H9 (cell line): ENCODE data around the gene ENGASE. TPM values are rescaled to one million over a fixed set of nuclear protein-coding genes. Genes with fewer than 3 reads are reported as not detected.

Source experiments
- DNase-seq: peaks from one replicate; pipeline ENCODE4 v3.0.0-alpha.2; 2017
- H2AFZ ChIP-seq: one replicate; pipeline ENCODE4 v1.6.1; 2013; ENCODE audit warnings: mild to moderate bottlenecking, low read length, control low read depth, moderate library complexity
- H2AK5ac ChIP-seq: 2 replicates; pipeline ENCODE4 v1.6.1; 2013; ENCODE audit warnings: low read length, control low read depth, mixed read lengths; ENCODE audit not compliant: insufficient read length
- H2BK120ac ChIP-seq: one replicate; pipeline ENCODE4 v1.6.1; 2013; ENCODE audit warnings: low read depth, mild to moderate bottlenecking, low read length, control low read depth, inconsistent platforms; ENCODE audit not compliant: poor library complexity, severe bottlenecking
- H2BK12ac ChIP-seq: 2 replicates; pipeline ENCODE4 v1.6.1; 2013; ENCODE audit warnings: low read length, control low read depth, mixed read lengths, low read depth; ENCODE audit not compliant: insufficient read length
- H2BK15ac ChIP-seq: 2 replicates; pipeline ENCODE4 v1.6.1; 2013; ENCODE audit warnings: low read depth, low read length, control low read depth
- H2BK20ac ChIP-seq: one replicate; pipeline ENCODE4 v1.6.1; 2013; ENCODE audit warnings: low read depth, mild to moderate bottlenecking, low read length, control low read depth, inconsistent platforms; ENCODE audit not compliant: poor library complexity, severe bottlenecking
- H2BK5ac ChIP-seq: 2 replicates; pipeline ENCODE4 v1.6.1; 2013; ENCODE audit warnings: low read length, control low read depth, mixed read lengths; ENCODE audit not compliant: insufficient read length
- H3K14ac ChIP-seq: 2 replicates; pipeline ENCODE4 v1.6.1; 2013; ENCODE audit warnings: low read length, control low read depth; ENCODE audit not compliant: insufficient read depth
- H3K18ac ChIP-seq: 2 replicates; pipeline ENCODE4 v1.6.1; 2013; ENCODE audit warnings: low read depth, mild to moderate bottlenecking, mixed read lengths, low read length, control low read depth; ENCODE audit not compliant: insufficient read length
- H3K23ac ChIP-seq: 2 replicates; pipeline ENCODE4 v1.6.1; 2013; ENCODE audit warnings: low read length, control low read depth, mixed read lengths, low read depth; ENCODE audit not compliant: insufficient read length
- H3K23me2 ChIP-seq: 2 replicates; pipeline ENCODE4 v1.6.1; 2013; ENCODE audit warnings: low read depth, mild to moderate bottlenecking, mixed read lengths, low read length, control low read depth; ENCODE audit not compliant: insufficient read length, poor library complexity, severe bottlenecking
- H3K27ac ChIP-seq: 2 replicates; pipeline ENCODE4 v1.5.1; 2013; ENCODE audit warnings: low read length, control low read depth, mixed read lengths, low read depth; ENCODE audit not compliant: insufficient read length
- H3K27me3 ChIP-seq: 2 replicates; pipeline ENCODE4 v1.6.1; 2013; ENCODE audit warnings: low read length, control low read depth, inconsistent platforms; ENCODE audit not compliant: insufficient read depth
- H3K4ac ChIP-seq: 2 replicates; pipeline ENCODE4 v1.6.1; 2013; ENCODE audit warnings: low read depth, mild to moderate bottlenecking, control low read depth, inconsistent platforms, low read length, moderate library complexity
- H3K4me1 ChIP-seq: 2 replicates; pipeline ENCODE4 v1.6.1; 2013; ENCODE audit warnings: low read length, control low read depth, inconsistent platforms; ENCODE audit not compliant: insufficient read depth
- H3K4me2 ChIP-seq: 2 replicates; pipeline ENCODE4 v1.6.1; 2013; ENCODE audit warnings: low read length, control low read depth, mixed read lengths; ENCODE audit not compliant: insufficient read length, insufficient read depth
- H3K56ac ChIP-seq: 2 replicates; pipeline ENCODE4 v1.6.1; 2013; ENCODE audit warnings: low read depth, mild to moderate bottlenecking, mixed read lengths, low read length, control low read depth; ENCODE audit not compliant: insufficient read length
- H3K79me1 ChIP-seq: 2 replicates; pipeline ENCODE4 v1.6.1; 2013; ENCODE audit warnings: low read depth, mild to moderate bottlenecking, moderate library complexity, low read length, control low read depth, inconsistent platforms; ENCODE audit not compliant: insufficient read depth, poor library complexity, severe bottlenecking
- H3K79me2 ChIP-seq: 2 replicates; pipeline ENCODE4 v1.6.1; 2013; ENCODE audit warnings: low read length, control low read depth, inconsistent platforms; ENCODE audit not compliant: insufficient read depth
- H3K9ac ChIP-seq: 2 replicates; pipeline ENCODE4 v1.6.1; 2013; ENCODE audit warnings: low read length, control low read depth, mixed read lengths; ENCODE audit not compliant: insufficient read length; ENCODE audit errors: extremely low read depth
- H3K9me3 ChIP-seq: one replicate; pipeline ENCODE4 v1.6.1; 2013; ENCODE audit warnings: low read depth, low read length, inconsistent platforms; ENCODE audit not compliant: control insufficient read depth
- H3T11ph ChIP-seq: one replicate; pipeline ENCODE4 v1.6.1; 2013; ENCODE audit warnings: mild to moderate bottlenecking, low read length, control low read depth, inconsistent platforms
- H4K20me1 ChIP-seq: one replicate; pipeline ENCODE4 v1.6.1; 2013; ENCODE audit not compliant: control insufficient read depth, insufficient read length, insufficient read depth
- H4K5ac ChIP-seq: 2 replicates; pipeline ENCODE4 v1.6.1; 2013; ENCODE audit warnings: low read depth, mild to moderate bottlenecking, mixed read lengths, low read length, control low read depth; ENCODE audit not compliant: insufficient read length
- H4K8ac ChIP-seq: replicated peaks from 2 replicates; pipeline ENCODE4 v1.6.1; 2013; ENCODE audit warnings: low read length, control low read depth, mixed read lengths, low read depth; ENCODE audit not compliant: insufficient read length
- H4K91ac ChIP-seq: 2 replicates; pipeline ENCODE4 v1.6.1; 2013; ENCODE audit warnings: low read depth, mild to moderate bottlenecking, moderate library complexity, mixed read lengths, low read length, control low read depth; ENCODE audit not compliant: insufficient read length
- H3K27ac Mint-ChIP-seq, 3 experiments: 2 replicates in 2 of 3; 3 replicates in 1 of 3; pipeline ENCODE4 v1.8.0; 2020 to 2021; ENCODE audit warnings: mixed read lengths in 3 of 3, mild to moderate bottlenecking in 1 of 3, moderate library complexity in 1 of 3
- H3K27me3 Mint-ChIP-seq: 2 replicates; pipeline ENCODE4 v1.8.0; 2021; ENCODE audit warnings: low read depth, mild to moderate bottlenecking, moderate library complexity, mixed read lengths
- H3K36me3 Mint-ChIP-seq, 3 experiments: 2 replicates in 2 of 3; 3 replicates in 1 of 3; pipeline ENCODE4 v1.8.0; 2020 to 2021; ENCODE audit warnings: low read depth in 3 of 3, mixed read lengths in 3 of 3; ENCODE audit not compliant: insufficient read depth in 1 of 3
- H3K4me1 Mint-ChIP-seq, 2 experiments: 2 replicates each; pipeline ENCODE4 v1.8.0; 2020; ENCODE audit warnings: mixed read lengths in 2 of 2
- H3K4me3 Mint-ChIP-seq, 2 experiments: 2 replicates in 1 of 2; 3 replicates in 1 of 2; pipeline ENCODE4 v1.8.0; 2020 to 2021; ENCODE audit warnings: mild to moderate bottlenecking in 2 of 2, mixed read lengths in 2 of 2, moderate library complexity in 1 of 2
- H3K9me3 Mint-ChIP-seq, 2 experiments: 2 replicates in 1 of 2; 3 replicates in 1 of 2; pipeline ENCODE4 v1.8.0; 2020; ENCODE audit warnings: mild to moderate bottlenecking in 2 of 2, mixed read lengths in 2 of 2, moderate library complexity in 1 of 2
- CTCF ChIP-seq: fragments of 200-600 bp; sonication (generic); conservative IDR thresholded peaks from 3 replicates; pipeline ENCODE4 v1.8.0; 2021; ENCODE audit warnings: antibody characterized with exemption, mild to moderate bottlenecking
- WGBS: extraction: QIAGEN DNeasy Blood & Tissue Kit; methylation state at CpG from one replicate; pipeline ENCODE4 v1.1.7; 2013; ENCODE audit warnings: missing lambda C conversion rate, low lambda C conversion rate, mixed read lengths; ENCODE audit not compliant: insufficient read length; ENCODE audit errors: extremely low coverage; 5-methylcytosine and 5-hydroxymethylcytosine counted together
- total RNA-seq: library from RNA; stranded (reverse); gene quantifications from 2 replicates; pipeline ENCODE4 v1.2.1, GENCODE V29; 2021

The ENGASE gene
- total RNA-seq, 1 experiment from 2014 or later = 20.6 TPM

DNA sequence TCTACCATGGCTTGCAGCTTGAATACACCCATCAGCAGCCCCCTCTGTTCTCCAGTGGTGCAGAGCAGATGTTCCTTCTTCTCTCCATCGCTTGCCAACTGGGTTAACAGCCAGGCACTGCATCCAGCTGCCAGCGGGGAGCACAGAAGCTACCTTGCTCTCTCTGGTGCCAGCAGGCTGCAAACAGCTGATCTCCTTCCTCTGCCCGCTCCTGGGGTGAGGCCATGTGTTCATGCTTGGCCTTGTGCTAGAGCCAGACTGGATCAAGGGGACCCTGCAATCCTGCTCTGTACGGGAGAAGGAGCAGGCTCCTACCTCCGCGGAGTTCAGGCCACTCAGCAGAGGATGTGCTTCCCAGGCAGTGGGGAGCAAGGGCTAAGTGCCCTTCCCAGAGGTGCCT lies 24.1 kb upstream of the ENGASE start:
- Histone ChIP-seq H3K9me3 (no peaks in the 10 kb centered on the region), H4K20me1 (no peaks in the 10 kb centered on the region), H4K5ac (no peak overlapping the region), H3K18ac (no peak overlapping the region), H2AFZ (no peak overlapping the region), H3K79me1 (no peaks in the 10 kb centered on the region), H3K23ac (no peak overlapping the region), H3K4ac (no peak overlapping the region), H3K23me2 (no peaks in the 10 kb centered on the region), H3K79me2 (no peaks in the 10 kb centered on the region), H3K27ac (no peak overlapping the region), H2BK15ac (no peak overlapping the region), H3T11ph (no peak overlapping the region), H3K14ac (no peak overlapping the region; the same call in 1 of the 2 replicates), H3K9ac (no peak overlapping the region), H2BK120ac (no peak overlapping the region), H4K91ac (no peak overlapping the region), H2BK12ac (no peak overlapping the region), H2BK5ac (no peak overlapping the region), H2AK5ac (no peak overlapping the region), H3K27me3 (no peaks in the 10 kb centered on the region), H3K56ac (no peak overlapping the region), H4K8ac (no peak overlapping the region), H3K4me1 (no peaks in the 10 kb centered on the region), H3K4me2 (no peak overlapping the region), H2BK20ac (no peak overlapping the region)
- TF ChIP-seq CTCF = no peak
- Mint-ChIP-seq H3K9me3 (peaks cover 29% of the 10 kb centered on the region in 2 experiments), H3K27me3 (peaks cover 68% of the 10 kb centered on the region), H3K4me1 (peaks cover 0 to 7% of the 10 kb centered on the region in 2 experiments; a peak in 2 of 4 replicates), H3K4me3 (no peak overlapping the region), H3K27ac (no peak overlapping the region), H3K36me3 (peaks cover 0 to 4% (median 3%) of the 10 kb centered on the region in 3 experiments; a peak in 2 of 7 replicates)
- WGBS = no CpG with 5 or more reads among the region's 6 CpGs
- DNase-seq = no peak
